Activated T-helper 1 cell treated with anti-CD3 and anti-CD28 coated beads, Interleukin-2, amount 50 U/mL, for 16 hours (primary cell): ENCODE results near the gene NUDCD3.
"Not testable (repeated sequence)": the region's sequence is repeated elsewhere in the genome, so short reads cannot be mapped to it uniquely, and the experiment has no call there.

Experiments
- DNase-seq, 2 donors: peaks; one replicate each; pipeline ENCODE4 v3.0.0-alpha.2; 2020; ENCODE audit warnings: low read depth in 1 of 2, low spot score in 1 of 2

NUDCD3 gene

GRCh38 chr7:44449584-44449928 is 40.9 kb downstream of the NUDCD3 start:
- no peak for DNase-seq

- no peak for DNase-seq
Observed at GRCh38 chr7:44448922-44449583, 41.4 kb downstream of the NUDCD3 start.

DNA sequence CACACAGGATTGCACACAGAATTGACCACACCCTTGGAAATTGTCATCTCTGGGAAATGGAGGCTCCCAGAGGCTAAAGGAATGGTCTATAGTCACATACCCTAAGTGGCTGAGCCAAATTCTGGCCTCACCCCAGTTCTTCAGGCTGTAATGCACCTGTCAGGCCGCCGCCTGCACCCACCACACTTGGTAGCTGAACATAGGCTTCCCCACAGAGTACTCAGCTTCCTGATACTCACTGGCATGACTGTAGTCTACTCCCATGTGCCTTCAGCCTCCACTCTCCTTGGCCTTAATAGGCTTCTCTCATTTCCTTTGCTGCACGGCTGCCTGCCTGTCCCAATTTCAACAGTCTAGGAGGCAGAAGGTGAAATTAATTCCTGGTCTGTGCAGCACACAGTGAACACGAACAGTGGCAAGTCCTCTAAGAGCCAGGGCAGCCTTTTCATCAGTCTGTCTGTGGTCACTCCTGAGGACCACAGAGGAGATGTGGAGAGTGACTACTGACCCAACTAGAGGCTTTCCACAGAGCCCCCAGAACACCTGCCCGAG is 42.5 kb downstream of the NUDCD3 start:
- DNase-seq = no peak

- no peak for DNase-seq
Observed at GRCh38 chr7:44445986-44446671, 44.3 kb downstream of the NUDCD3 start.

GRCh38 chr7:44441079-44441478 is 49.4 kb downstream of the NUDCD3 start:
- DNase-seq = no peak

DNA sequence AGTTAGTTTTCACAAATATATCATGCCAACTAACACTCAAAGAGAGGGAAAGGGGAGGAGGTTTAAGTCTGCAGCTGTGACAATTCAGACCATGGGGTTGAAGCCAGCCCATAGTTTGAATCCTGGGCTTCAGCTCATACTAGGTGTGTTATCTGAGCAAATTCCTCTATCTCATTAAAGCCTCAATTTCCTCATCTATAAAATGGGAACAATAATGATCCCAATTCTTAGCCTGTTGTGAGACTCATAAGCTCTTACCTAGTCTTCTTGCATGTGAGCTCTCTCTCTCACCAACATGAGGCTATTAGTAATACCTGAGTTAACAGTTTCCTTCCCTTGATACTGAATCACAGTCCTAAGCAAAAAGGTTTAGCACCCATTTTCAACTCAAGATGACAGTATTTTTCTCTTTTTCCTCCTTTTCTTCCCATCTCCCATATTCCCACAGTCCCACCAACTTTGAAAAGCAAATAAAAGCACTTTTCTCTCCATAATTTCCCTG is 49.8 kb downstream of the NUDCD3 start:
- DNase-seq = no peak

- no peak for DNase-seq
Observed at GRCh38 chr7:44439926-44440325, 50.5 kb downstream of the NUDCD3 start.

GRCh38 chr7:44438816-44439215 is 51.6 kb downstream of the NUDCD3 start:
- DNase-seq = no peak

GRCh38 chr7:44434201-44434600 is 56.3 kb downstream of the NUDCD3 start:
- DNase-seq = no peak

DNA sequence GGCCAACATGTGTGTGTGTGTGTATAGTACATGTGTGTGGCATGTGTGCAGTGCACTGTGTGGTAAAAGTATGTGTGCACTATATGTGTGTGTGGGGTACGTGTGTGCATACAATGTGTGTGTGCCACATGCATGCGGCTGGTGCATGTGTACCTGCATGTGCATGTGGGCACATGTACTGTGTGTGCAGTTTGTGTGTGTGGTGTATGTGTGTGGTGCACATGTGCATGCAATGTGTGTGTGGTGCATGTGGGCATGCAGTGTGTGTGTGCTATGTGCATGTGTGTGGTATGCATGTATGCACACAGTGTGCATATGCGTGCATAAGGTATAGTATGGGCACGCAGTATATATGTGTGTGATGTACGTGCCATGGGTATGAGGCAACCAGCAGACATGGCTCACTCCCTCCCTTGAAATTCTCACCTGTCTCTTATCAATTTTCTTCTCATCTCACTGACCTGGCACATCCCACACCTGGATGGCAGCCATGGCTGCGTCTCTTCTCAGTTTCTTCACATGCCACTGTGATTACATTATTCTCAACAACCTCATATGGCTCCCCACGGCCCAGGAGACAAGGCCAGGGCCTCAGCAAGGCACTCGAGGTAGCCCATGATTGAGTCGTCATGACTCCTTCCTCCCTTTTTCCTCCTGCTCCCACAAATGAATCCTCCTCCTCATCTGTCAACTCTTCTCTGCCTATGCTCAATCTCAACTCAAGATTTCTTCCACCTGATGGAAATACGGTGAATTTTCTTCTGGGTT is 57.0 kb downstream of the NUDCD3 start:
- no peak for DNase-seq

DNA sequence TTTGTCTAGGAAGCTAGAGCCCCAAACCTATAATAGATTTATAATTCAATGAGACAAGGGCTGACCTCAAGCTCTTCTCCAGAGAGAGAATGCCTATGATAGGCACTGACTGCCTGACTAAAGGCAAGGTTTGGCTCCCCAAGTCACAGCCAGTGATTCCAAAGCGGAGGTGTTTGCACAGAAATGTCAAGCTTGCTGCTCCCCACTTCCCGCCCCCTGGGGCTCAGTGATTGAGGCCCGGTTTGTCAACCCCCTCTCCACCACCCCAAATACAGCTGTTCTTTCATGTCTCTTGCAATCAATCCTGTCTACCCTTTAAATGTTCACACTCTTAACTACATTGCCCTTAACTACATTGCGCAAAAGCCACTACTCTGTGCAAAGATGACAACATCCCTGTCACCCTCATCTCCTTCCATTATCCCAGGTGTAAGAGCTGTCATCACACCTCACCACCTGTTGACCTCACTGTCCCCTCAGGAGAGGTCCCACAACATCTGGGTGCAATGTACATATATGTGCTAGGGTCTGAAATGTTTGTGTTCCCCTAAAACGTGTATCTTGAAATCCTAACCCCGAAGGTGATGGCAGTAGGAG is 58.0 kb downstream of the NUDCD3 start:
- no peak for DNase-seq

DNA sequence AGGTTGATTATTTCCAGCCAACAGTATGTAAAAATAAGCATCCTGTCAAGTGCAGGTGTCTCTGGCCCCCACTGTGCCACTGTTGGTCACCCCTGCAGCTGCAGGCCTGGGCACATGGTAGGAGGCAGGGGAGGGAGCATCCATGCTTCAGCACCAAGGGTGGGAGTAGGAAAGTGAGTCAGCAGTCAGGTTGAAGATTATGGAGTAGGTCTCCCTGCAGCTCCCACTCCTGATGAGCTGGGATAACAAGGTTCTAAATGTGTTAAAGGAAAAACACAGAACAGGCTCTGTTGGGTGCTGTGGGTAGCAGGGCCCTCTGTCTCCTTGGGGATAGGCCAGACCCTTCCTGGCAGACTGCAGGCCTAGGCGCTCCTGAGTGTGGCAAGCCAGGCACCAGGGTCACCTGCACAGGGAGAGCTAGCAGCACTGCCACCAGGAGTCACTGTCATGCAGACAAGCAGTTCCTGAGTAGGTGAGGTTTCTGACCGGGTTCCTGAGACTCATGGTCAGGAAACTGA is 59.3 kb downstream of the NUDCD3 start:
- no peak for DNase-seq

DNA sequence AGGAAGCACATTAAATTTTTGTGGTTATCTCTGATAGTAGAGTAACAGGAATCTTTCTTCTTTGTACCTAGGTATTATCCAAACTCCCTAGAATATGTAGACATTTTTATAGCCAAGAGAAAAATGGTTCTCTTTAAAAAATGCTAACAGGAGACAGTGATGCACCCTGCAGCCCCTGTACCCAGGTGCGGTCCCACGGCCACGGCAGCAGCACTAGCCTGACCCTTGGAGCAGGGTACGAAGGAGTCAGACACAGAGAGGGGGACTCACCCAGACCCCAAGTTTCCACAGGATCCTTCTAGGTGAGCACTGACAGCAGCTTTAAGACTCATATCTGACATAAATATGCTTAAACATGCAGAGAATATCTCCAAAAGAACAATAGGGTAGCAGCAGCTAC is 60.4 kb downstream of the NUDCD3 start:
- DNase-seq = no peak

DNA sequence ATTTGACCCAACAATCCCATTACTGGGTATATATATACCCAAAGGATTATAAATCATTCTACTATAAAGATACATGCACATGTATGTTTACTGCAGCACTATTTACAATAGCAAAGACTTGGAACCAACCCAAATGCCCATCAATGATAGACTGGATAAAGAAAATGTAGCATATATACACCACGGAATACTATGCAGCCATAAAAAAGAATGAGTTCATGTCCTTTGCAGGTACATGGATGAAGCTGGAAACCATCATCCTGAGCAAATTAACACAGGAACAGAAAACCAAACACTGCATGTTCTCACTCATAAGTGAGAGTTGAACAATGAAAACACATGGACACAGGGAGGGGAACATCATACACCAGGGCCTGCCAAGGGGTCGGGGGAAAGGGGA is 65.7 kb downstream of the NUDCD3 start:
- DNase-seq = not testable (repeated sequence)

DNA sequence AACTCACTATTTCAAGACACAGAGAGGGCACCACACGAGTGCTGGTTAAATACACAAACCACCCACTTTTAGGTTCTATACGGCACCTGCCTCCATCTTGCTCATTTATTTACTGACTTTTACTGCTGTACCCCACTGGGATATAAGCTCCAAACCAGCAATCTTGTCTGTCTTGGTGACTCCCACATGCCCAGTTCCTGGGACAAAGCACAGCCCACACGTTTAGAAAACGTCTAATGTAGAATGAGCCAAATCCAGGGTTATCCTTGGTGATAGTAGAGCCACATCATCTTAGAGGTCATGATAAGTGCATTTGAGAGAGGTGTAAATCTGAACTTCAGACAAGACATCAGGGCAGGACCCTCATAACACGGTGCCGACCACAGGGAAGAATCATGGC is 73.5 kb downstream of the NUDCD3 start:
- DNase-seq = no peak

DNA sequence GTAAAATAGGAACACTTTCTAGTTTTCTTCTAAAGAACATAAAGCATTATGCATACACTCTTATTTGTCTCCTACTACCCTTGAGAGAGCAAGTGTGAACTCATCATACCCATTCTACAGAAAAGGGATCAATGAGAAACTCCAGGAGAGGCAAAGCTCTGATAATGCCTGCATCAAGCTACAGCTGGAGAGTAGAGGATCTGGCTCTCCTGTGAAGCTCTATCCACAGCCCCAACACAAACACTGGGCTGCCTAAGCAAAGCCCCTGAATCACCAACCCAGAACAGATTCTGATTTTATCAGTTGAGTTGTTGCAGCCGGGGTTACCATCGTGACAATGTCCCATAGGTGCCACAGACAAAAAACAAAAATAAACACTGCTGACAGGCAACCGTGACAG is 74.9 kb downstream of the NUDCD3 start:
- DNase-seq = no peak

- no peak for DNase-seq
Observed at GRCh38 chr7:44415047-44415446, 75.4 kb downstream of the NUDCD3 start.

- no peak for DNase-seq
Observed at GRCh38 chr7:44411306-44411705, 79.2 kb downstream of the NUDCD3 start.

DNA sequence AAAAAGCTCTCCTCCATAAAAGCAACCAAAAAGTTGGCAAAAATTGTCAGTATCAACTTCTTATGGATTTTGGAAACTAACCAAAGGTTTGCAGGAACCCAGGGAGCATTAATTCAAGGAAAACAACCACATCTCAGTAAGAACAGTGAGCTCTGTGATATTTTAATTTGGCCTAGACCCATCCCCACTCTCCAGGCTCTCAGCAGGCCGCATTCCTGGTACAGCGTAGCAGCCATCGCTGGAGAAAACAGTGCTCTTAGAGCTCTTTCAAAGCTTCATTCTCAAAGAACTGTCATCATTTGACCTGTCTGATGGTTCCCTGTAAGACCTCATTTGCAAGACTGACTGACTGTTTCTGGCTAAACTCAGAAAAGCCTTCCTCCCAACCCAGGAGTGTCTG is 81.9 kb downstream of the NUDCD3 start:
- DNase-seq = no peak

DNA sequence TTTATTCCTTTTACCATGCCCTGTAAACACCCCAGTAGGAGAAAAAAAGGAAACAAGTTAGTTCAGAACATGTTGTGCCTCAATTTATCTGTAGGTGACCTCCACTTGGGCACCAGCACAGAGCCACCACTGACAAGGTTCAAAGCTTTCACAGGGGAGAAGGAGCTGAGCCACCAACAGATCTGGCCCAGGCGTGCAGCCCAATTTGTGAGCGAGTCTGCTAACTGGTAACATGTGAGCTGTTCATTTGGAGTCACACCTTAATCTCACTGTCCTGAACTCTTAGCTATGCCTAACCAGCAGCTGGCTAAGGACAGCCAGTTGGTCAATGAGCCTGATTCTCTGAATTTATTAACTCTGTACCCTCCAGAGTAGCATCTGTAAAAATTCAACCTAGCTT is 86.7 kb downstream of the NUDCD3 start:
- no peak for DNase-seq

GRCh38 chr7:44403176-44403759 is 87.2 kb downstream of the NUDCD3 start:
- no peak for DNase-seq
